Neural cell (in vitro differentiated cells): Measurements from ENCODE around the gene AQP5. TPM values are rescaled to one million over a fixed set of nuclear protein-coding genes. Genes with fewer than 3 reads are reported as not detected.

Experiments
- H2AFZ ChIP-seq: fragments of 200-600, 300-800 bp; sonication (generic), shearing (Covaris generic); 2 replicates; pipeline ENCODE4 v1.6.0; 2014; ENCODE audit warnings: low read depth, mild to moderate bottlenecking, antibody characterized with exemption, low read length, moderate library complexity
- H3F3A ChIP-seq: fragments of 200-600 bp; shearing (Covaris generic); 2 replicates; pipeline ENCODE4 v1.6.1; 2016; ENCODE audit warnings: mild to moderate bottlenecking, moderate library complexity, mixed read lengths, antibody characterized with exemption, low read length; ENCODE audit not compliant: insufficient read depth, poor library complexity, severe bottlenecking
- H3K27ac ChIP-seq: fragments of 200-600, 300-800 bp; sonication (generic), shearing (Covaris generic); 2 replicates; pipeline ENCODE4 v1.5.1; 2014; ENCODE audit warnings: mild to moderate bottlenecking, low read length, moderate library complexity
- H3K27me3 ChIP-seq: fragments of 300-800, 200-600 bp; sonication (generic), shearing (Covaris generic); 2 replicates; pipeline ENCODE4 v1.6.0; 2014; ENCODE audit warnings: mild to moderate bottlenecking, low read depth, low read length, moderate library complexity; ENCODE audit not compliant: insufficient read depth
- H3K36me3 ChIP-seq: fragments of 300-800, 200-600 bp; sonication (generic), shearing (Covaris generic); 2 replicates; pipeline ENCODE4 v1.5.1; 2014; ENCODE audit warnings: mild to moderate bottlenecking, antibody characterized with exemption, low read length, moderate library complexity; ENCODE audit not compliant: insufficient read depth
- H3K4me2 ChIP-seq: fragments of 300-800, 200-600 bp; sonication (generic), shearing (Covaris generic); 2 replicates; pipeline ENCODE4 v1.6.0; 2014; ENCODE audit warnings: mild to moderate bottlenecking, low read length
- H3K4me3 ChIP-seq: fragments of 300-800, 200-600 bp; sonication (generic), shearing (Covaris generic); 2 replicates; pipeline ENCODE4 v1.5.1; 2014; ENCODE audit warnings: mild to moderate bottlenecking, low read length, moderate library complexity
- H3K79me2 ChIP-seq: fragments of 200-600 bp; shearing (Covaris generic); replicated peaks from 2 replicates; pipeline ENCODE4 v1.6.0; 2014; ENCODE audit warnings: mild to moderate bottlenecking, low read length, moderate library complexity; ENCODE audit not compliant: insufficient read depth
- H3K9ac ChIP-seq: fragments of 300-800, 200-600 bp; sonication (generic), shearing (Covaris generic); 2 replicates; pipeline ENCODE4 v1.6.1; 2016; ENCODE audit warnings: mild to moderate bottlenecking, low read length, mixed read lengths
- H3K9me2 ChIP-seq: fragments of 200-600 bp; shearing (Covaris generic); 2 replicates; pipeline ENCODE4 v1.6.1; 2016; ENCODE audit warnings: mild to moderate bottlenecking, low read length, mixed read lengths; ENCODE audit not compliant: insufficient read depth
- H3K9me3 ChIP-seq: fragments of 200-600, 300-800 bp; sonication (generic), shearing (Covaris generic); 2 replicates; pipeline ENCODE4 v1.6.1; 2016; ENCODE audit warnings: mild to moderate bottlenecking, mixed run types, low read length, moderate library complexity, mixed read lengths
- H4K20me1 ChIP-seq: fragments of 200-600 bp; shearing (Covaris generic); 2 replicates; pipeline ENCODE4 v1.6.1; 2016; ENCODE audit warnings: mild to moderate bottlenecking, mixed run types; ENCODE audit not compliant: insufficient read depth
- CTCF ChIP-seq: fragments of 450-650 bp; IDR thresholded peaks from 2 replicates; pipeline ENCODE4 v1.5.1; 2014; ENCODE audit warnings: antibody characterized with exemption, mild to moderate bottlenecking, moderate library complexity; ENCODE audit not compliant: poor library complexity, severe bottlenecking
- EP300 ChIP-seq: fragments of 450-650 bp; conservative IDR thresholded peaks from 2 replicates; pipeline ENCODE4 v1.6.1; 2014; ENCODE audit warnings: antibody characterized with exemption, mild to moderate bottlenecking, moderate library complexity; ENCODE audit not compliant: poor library complexity, severe bottlenecking
- EZH2 ChIP-seq: fragments of 200-600, 300-800 bp; shearing (Covaris generic), sonication (generic); IDR thresholded peaks from 2 replicates; pipeline ENCODE4 v1.6.1; 2014; ENCODE audit warnings: antibody characterized with exemption, low read length, borderline replicate concordance, mild to moderate bottlenecking; ENCODE audit not compliant: insufficient read depth, poor library complexity, severe bottlenecking
- MXI1 ChIP-seq: fragments of 450-650 bp; conservative IDR thresholded peaks from 2 replicates; pipeline ENCODE4 v1.6.1; 2014; ENCODE audit warnings: antibody characterized with exemption, mild to moderate bottlenecking; ENCODE audit not compliant: poor library complexity, severe bottlenecking
- POLR2AphosphoS5 ChIP-seq: IDR thresholded peaks from 2 replicates; pipeline ENCODE4 v1.6.1; 2012
- RAD21 ChIP-seq: fragments of 450-650 bp; conservative IDR thresholded peaks from 2 replicates; pipeline ENCODE4 v1.6.1; 2014; ENCODE audit warnings: antibody characterized with exemption, mild to moderate bottlenecking, moderate library complexity
- REST ChIP-seq: IDR thresholded peaks from 2 replicates; pipeline ENCODE4 v1.6.1; 2012; ENCODE audit warnings: borderline replicate concordance
- SMC3 ChIP-seq: fragments of 450-650 bp; conservative IDR thresholded peaks from 2 replicates; pipeline ENCODE4 v1.6.1; 2014; ENCODE audit warnings: antibody characterized with exemption, mild to moderate bottlenecking, moderate library complexity; ENCODE audit not compliant: poor library complexity
- TAF1 ChIP-seq: IDR thresholded peaks from 2 replicates; pipeline ENCODE4 v1.6.1; 2012; ENCODE audit warnings: low read depth
- polyA plus RNA-seq: library from polyadenylated mRNA; depleted of rRNA; stranded (reverse); fragments of >200 nt; gene quantifications from 2 replicates; pipeline ENCODE4 v1.2.3, GENCODE V29; 2014

The AQP5 gene
- polyA plus RNA-seq, 1 donor from 2014 or later: not detected

DNA sequence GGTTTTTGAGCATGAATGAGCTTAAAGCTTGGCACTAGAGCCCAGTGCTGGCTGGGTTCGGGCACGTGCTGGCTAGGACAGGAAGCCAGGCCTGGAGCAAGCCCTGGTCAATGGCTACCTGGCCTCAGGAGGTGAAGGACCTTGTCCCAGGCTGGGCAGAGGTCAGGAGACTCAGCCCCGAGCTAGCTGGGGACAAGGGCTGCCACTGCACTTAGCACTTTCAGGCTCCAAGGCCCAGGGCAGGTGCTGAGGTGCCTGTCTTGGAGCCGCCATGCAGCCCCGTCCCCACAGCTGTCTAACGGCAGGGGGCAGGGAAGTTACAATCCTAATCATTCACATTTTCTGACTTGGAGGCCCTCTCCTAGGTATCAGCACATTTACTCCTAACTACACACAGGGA, 6.8 kb downstream of the AQP5 start:
- Histone ChIP-seq H3K36me3 (no peaks in the 10 kb centered on the region), H3K27me3 (no peaks in the 10 kb centered on the region), H3K4me2 (no peak overlapping the region), H3K27ac (no peak overlapping the region), H2AFZ (no peak overlapping the region), H3K4me3 (no peak overlapping the region), H3K79me2 (no peaks in the 10 kb centered on the region), H3F3A (no peaks in the 10 kb centered on the region), H4K20me1 (no peaks in the 10 kb centered on the region), H3K9me3 (no peaks in the 10 kb centered on the region), H3K9ac (no peak overlapping the region), H3K9me2 (no peaks in the 10 kb centered on the region)
- TF ChIP-seq EP300 (no peak), POLR2AphosphoS5 (no peak), EZH2 (no peak), RAD21 (no peak), SMC3 (no peak), CTCF (no peak), MXI1 (no peak), TAF1 (no peak), REST (no peak)

GRCh38 chr12:49969027-49969426, 7.4 kb downstream of the AQP5 start:
- Histone ChIP-seq H3K9me3 (no peaks in the 10 kb centered on the region), H3K27ac (no peak overlapping the region), H3F3A (no peaks in the 10 kb centered on the region), H2AFZ (no peak overlapping the region), H3K9ac (no peak overlapping the region), H4K20me1 (no peaks in the 10 kb centered on the region), H3K36me3 (no peaks in the 10 kb centered on the region), H3K4me2 (no peak overlapping the region), H3K27me3 (no peaks in the 10 kb centered on the region), H3K9me2 (no peaks in the 10 kb centered on the region), H3K79me2 (no peaks in the 10 kb centered on the region), H3K4me3 (no peak overlapping the region)
- TF ChIP-seq REST (no peak), CTCF (no peak), TAF1 (no peak), POLR2AphosphoS5 (no peak), MXI1 (no peak), EP300 (no peak)
